ENCODE data around the gene ESM1. TPM values are rescaled to one million over a fixed set of nuclear protein-coding genes. Genes with fewer than 3 reads are reported as not detected.

Gene ESM1
- total RNA-seq, 4 donors from 2014 or later, result 0.70 to 2.1 TPM; not detected in 2

GRCh38 chr5:54986269-54986654 is 869 bp upstream of the ESM1 start:
- Histone ChIP-seq H3K36me3 (no peaks in the 10 kb centered on the region), H3K4me1 (no peaks in the 10 kb centered on the region), H3K4me3 (no peak overlapping the region), H3K9me3 (no peaks in the 10 kb centered on the region), H3K27me3 (peaks cover 0 to 9% of the 10 kb centered on the region in 2 donors), H3K27ac (no peak overlapping the region)
- TF ChIP-seq POLR2A (IDR thresholded peaks at IDR 0.05) (no peak), CTCF (IDR thresholded peaks at IDR 0.05) (no peak)
- DNase-seq, result no peak
- intact Hi-C loops (cut with DNase I; ENCODE audit: low total_unique reads), result no loop called here

DNA sequence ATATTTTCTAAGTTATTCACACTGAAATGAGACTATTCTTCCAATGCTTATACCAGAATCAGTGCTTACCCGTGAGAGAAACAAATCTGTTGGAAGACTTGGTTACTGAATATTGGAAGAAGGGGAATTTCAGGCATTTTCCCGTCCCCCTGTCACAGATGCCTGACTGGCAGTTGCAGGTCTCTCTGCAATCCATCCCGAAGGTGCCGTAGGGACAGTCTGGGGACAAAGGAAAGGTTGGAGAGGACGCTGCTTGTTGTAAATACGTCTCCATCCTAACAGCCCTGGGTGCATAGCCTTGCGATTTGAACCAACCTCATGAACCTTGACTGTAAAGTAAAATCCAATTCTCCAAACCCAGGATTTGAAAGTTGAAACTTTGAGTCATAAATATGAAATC is 3.5 kb downstream of the ESM1 start:
- H3K9me3 ChIP-seq, result no peaks in the 10 kb centered on the region
- no peaks in the 10 kb centered on the region for H3K36me3 ChIP-seq
- intact Hi-C loops (cut with DNase I; ENCODE audit: low total_unique reads), result no loop called here
- no peak overlapping the region for H3K27ac ChIP-seq
- H3K4me1 ChIP-seq, result no peaks in the 10 kb centered on the region
- DNase-seq, result no peak
- H3K4me3 ChIP-seq, result no peak overlapping the region
- TF ChIP-seq CTCF (IDR thresholded peaks at IDR 0.05), result no peak
- TF ChIP-seq POLR2A (IDR thresholded peaks at IDR 0.05), result no peak
- H3K27me3 ChIP-seq, result peaks cover 0 to 6% of the 10 kb centered on the region in 2 donors

DNA sequence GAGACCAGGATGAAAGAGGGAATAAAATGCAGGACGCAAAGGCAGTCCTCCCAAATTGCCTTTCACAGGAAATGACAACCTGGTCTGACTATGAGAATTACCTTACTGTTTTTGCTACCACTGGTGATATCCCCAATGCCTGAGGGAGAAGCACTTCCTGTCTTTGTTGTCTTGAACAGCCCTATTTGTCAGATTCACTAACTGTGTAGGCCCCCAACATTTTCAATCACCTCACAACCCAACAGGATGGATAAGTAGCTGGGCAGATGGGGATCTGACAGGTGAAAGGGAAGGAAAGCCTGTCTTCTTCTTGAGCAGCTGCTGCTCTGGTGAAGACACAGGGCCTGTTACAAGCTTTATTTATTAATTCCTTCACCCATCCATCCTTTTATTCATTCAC is 9.7 kb downstream of the ESM1 start:
- Histone ChIP-seq H3K27me3 (no peaks in the 10 kb centered on the region), H3K36me3 (no peaks in the 10 kb centered on the region), H3K4me3 (no peak overlapping the region), H3K4me1 (no peaks in the 10 kb centered on the region), H3K9me3 (no peaks in the 10 kb centered on the region), H3K27ac (no peak overlapping the region)
- intact Hi-C loops (cut with DNase I; ENCODE audit: low total_unique reads), result no loop called here
- DNase-seq, result no peak
- no peak for TF ChIP-seq CTCF (IDR thresholded peaks at IDR 0.05)
- no peak for TF ChIP-seq POLR2A (IDR thresholded peaks at IDR 0.05)

DNA sequence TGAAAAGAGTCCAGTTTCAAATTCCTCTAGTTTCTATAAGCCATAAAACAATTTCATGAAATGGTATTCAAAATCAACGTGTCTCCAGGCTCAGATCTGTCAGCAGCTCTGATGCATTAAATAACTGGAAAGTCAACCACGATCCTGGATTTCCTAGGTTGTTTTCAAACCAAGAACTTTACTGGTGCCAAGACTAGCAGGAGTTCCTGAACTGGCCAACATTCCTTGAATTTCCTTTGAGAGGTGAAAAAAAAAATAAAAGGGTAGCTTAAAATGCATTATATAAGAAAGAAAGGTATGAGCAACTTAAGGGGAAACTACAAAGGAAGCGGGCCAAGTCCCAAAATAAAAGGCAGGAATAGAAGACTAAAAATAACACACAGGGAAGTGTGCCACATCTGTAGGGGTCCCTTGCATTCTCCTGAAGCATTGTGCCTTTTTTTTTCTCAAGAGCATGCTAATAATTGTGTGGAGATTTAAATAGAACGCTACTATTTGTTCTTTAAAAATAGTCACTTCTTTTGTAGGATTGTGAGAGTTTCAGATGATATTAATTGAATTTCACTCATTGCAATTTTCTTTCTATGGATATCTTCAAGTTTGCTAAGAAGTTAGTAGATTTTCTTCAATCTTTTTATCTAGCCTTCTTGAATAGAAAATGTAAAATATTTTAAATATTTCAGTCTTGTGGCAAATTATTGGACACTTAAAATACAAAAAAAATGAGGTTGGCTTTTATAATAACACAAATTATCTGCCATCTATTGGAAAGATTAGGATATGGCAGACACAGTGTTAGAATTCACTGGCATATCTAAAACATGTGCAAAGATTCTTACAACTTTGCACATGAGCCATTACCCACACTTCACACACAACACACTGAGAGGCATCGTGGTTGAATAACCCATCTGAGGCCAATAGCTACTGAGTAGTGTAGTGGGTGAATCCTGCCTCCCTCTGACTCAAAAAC is 15.3 kb downstream of the ESM1 start:
- intact Hi-C loops (cut with DNase I; ENCODE audit: low total_unique reads), result no loop called here
- no peaks in the 10 kb centered on the region for H3K36me3 ChIP-seq
- no peak for DNase-seq
- TF ChIP-seq CTCF (IDR thresholded peaks at IDR 0.05) (no peak), POLR2A (IDR thresholded peaks at IDR 0.05) (no peak)
- no peak overlapping the region for H3K4me3 ChIP-seq
- no peaks in the 10 kb centered on the region for H3K9me3 ChIP-seq
- H3K4me1 ChIP-seq, result no peaks in the 10 kb centered on the region
- H3K27ac ChIP-seq, result no peak overlapping the region
- no peaks in the 10 kb centered on the region for H3K27me3 ChIP-seq

DNA sequence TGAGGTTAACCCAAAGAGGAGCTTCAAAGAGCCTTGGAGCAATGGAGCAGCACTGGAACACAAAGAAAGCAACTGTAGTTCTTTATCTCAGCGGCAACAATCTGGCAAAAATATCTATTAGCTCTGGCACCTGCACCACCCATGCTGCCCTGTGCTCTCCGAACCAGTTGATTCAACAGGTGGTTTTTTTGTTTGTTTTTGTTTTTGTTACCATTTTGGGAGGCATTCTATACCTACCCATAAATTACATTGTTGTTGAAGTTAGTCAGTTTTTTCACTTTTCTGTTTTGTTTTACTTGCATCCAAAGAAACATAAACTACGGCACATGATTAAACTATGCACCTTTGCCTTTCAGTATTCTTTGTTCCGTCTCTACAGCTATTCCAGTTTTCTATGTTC is 16.2 kb downstream of the ESM1 start:
- H3K9me3 ChIP-seq, result no peaks in the 10 kb centered on the region
- H3K27me3 ChIP-seq, result no peaks in the 10 kb centered on the region
- intact Hi-C loops (cut with DNase I; ENCODE audit: low total_unique reads), result no loop called here
- no peak overlapping the region for H3K27ac ChIP-seq
- H3K4me1 ChIP-seq, result no peaks in the 10 kb centered on the region
- TF ChIP-seq POLR2A (IDR thresholded peaks at IDR 0.05) (no peak), CTCF (IDR thresholded peaks at IDR 0.05) (no peak)
- DNase-seq, result no peak
- H3K4me3 ChIP-seq, result no peak overlapping the region
- no peaks in the 10 kb centered on the region for H3K36me3 ChIP-seq

All from uterus (tissue), 4 donors.